ENCODE data around the gene PTGER4. TPM values are rescaled to one million over a fixed set of nuclear protein-coding genes. Genes with fewer than 3 reads are reported as not detected.
A peak's percentile ranks its signal among the peaks of the same experiment; 100 is the strongest.

The PTGER4 gene
- total RNA-seq, 4 donors from 2014 or later: 14.6 to 27.3 (median 20.8) TPM

- no peak for DNase-seq (ENCODE audit: low spot score in 2 of 2)
- 85 to 89% methylated on average over 2 of the region's 2 CpGs for WGBS, 2 donors
- TF ChIP-seq, protein P1, sequence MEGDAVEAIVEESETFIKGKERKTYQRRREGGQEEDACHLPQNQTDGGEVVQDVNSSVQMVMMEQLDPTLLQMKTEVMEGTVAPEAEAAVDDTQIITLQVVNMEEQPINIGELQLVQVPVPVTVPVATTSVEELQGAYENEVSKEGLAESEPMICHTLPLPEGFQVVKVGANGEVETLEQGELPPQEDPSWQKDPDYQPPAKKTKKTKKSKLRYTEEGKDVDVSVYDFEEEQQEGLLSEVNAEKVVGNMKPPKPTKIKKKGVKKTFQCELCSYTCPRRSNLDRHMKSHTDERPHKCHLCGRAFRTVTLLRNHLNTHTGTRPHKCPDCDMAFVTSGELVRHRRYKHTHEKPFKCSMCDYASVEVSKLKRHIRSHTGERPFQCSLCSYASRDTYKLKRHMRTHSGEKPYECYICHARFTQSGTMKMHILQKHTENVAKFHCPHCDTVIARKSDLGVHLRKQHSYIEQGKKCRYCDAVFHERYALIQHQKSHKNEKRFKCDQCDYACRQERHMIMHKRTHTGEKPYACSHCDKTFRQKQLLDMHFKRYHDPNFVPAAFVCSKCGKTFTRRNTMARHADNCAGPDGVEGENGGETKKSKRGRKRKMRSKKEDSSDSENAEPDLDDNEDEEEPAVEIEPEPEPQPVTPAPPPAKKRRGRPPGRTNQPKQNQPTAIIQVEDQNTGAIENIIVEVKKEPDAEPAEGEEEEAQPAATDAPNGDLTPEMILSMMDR (IDR thresholded peaks at IDR 0.05): no peak
- no peak for TF ChIP-seq POLR2A (IDR thresholded peaks at IDR 0.05)
- intact Hi-C loops (cut with DNase I; ENCODE audit: low total_unique reads): no loop called here
- H3K4me3 ChIP-seq (ENCODE audit: low read depth, poor library complexity, severe bottlenecking): no peak overlapping the region
Measured at GRCh38 chr5:40733434-40733833, 53.7 kb downstream of the PTGER4 start.

- no peak for DNase-seq (ENCODE audit: low spot score in 2 of 2)
- H3K4me3 ChIP-seq (ENCODE audit: low read depth, poor library complexity, severe bottlenecking): no peak overlapping the region
- WGBS, 2 donors: 36 to 42% methylated on average over 3 of the region's 3 CpGs
- TF ChIP-seq, protein P1 (IDR thresholded peaks at IDR 0.05): no peak
- TF ChIP-seq POLR2A (IDR thresholded peaks at IDR 0.05): no peak
- intact Hi-C loops (cut with DNase I; ENCODE audit: low total_unique reads): no loop called here
Measured at GRCh38 chr5:40733879-40734563, 54.3 kb downstream of the PTGER4 start.

DNA sequence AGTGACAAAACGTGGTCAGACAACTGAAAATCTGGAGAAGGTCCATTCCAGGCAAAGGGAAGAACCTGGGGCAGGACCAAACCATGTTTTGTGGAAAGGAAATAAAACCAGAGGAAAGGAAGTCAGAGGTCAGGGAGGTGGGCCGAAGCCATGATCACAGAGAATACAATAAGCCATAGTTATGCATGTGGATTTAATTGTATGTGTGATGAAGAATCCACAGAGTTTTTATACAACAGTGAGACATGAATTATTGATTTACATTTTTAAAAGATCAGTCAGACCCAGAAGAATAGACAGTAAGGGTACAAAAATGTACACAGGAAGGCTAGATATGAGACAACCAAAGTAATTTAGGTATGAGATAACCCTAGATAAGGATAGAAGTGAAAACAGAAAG is 55.3 kb downstream of the PTGER4 start:
- intact Hi-C loops (cut with DNase I; ENCODE audit: low total_unique reads): no loop called here
- DNase-seq (ENCODE audit: low spot score in 2 of 2): no peak
- TF ChIP-seq POLR2A (IDR thresholded peaks at IDR 0.05): no peak
- TF ChIP-seq, protein P1 (IDR thresholded peaks at IDR 0.05): no peak
- WGBS, 2 donors: 72 to 86% methylated on average over 2 of the region's 2 CpGs
- H3K4me3 ChIP-seq (ENCODE audit: low read depth, poor library complexity, severe bottlenecking): no peak overlapping the region

- intact Hi-C loops (cut with DNase I; ENCODE audit: low total_unique reads): no loop called here
- no peak for TF ChIP-seq POLR2A (IDR thresholded peaks at IDR 0.05)
- TF ChIP-seq, protein P1 (IDR thresholded peaks at IDR 0.05): no peak
- DNase-seq (ENCODE audit: low spot score in 2 of 2): no peak
Measured at GRCh38 chr5:40735609-40736008, 55.9 kb downstream of the PTGER4 start.

DNA sequence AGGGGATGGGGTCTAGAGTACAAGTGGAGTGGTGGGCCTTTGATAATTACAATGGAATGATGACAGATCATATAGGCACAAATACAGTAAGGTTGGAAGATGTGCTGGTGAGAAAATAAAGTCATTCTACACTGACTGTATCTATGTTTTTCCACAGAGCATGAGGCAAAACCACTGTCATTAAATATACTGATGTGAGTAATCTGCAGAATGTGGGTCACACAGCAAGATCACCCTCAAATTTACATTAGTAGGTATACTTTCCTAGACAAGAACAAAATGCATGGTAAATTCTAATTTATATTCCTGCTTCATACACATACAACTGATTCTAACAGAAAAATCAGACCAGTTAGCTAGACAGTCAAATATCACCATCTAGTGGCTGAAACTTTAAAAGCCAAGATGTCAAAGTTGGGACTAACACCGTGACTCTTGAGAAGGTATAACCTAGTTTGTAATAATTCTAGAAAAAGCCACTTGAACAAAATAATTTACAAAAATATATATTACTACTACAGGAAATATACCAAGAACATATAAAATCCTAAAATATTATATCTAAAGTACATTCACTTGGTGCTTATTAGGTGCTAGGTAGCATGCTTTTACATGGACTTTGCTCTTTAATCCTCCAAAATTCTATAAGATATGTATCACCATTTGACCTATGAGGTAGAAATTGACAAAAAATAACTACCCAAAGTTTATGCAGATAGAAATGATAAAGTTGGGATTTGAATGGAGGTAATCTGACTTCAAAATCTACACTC is 56.6 kb downstream of the PTGER4 start:
- 7 to 20% methylated on average over 1 of the region's 1 CpG for WGBS, 2 donors
- DNase-seq (ENCODE audit: low spot score in 2 of 2): no peak
- H3K4me3 ChIP-seq (ENCODE audit: low read depth, poor library complexity, severe bottlenecking): no peak overlapping the region
- intact Hi-C loops (cut with DNase I; ENCODE audit: low total_unique reads): no loop called here
- no peak for TF ChIP-seq POLR2A (IDR thresholded peaks at IDR 0.05)
- TF ChIP-seq, protein P1 (IDR thresholded peaks at IDR 0.05): peak in 1 of 3 donors; percentile 45

More at GRCh38 chr5:40735609-40736008, 55.9 kb downstream of the PTGER4 start:
- no peak overlapping the region for H3K4me3 ChIP-seq (ENCODE audit: low read depth, poor library complexity, severe bottlenecking)
